Inferior parietal cortex (tissue), 1 donor: ENCODE results near the gene PPIG.
"Not testable (repeated sequence)": the region's sequence is repeated elsewhere in the genome, so short reads cannot be mapped to it uniquely, and the experiment has no call there.

Experiments used
- DNase-seq: peaks from one replicate; pipeline ENCODE4 v3.0.0-alpha.2; 2016; ENCODE audit errors: extremely low spot score

The PPIG gene

GRCh38 chr2:169663247-169663646, 79.1 kb downstream of the PPIG start:
- no peak for DNase-seq

- DNase-seq: no peak
These were observed 80.4 kb downstream of the PPIG start for GRCh38 chr2:169664600-169664977.

- DNase-seq: peak; percentile 13
These were observed 81.1 kb downstream of the PPIG start for GRCh38 chr2:169664978-169665930.

- no peak for DNase-seq
These were observed 83.4 kb downstream of the PPIG start for GRCh38 chr2:169667583-169667982.

- DNase-seq: no peak
These were observed 86.1 kb downstream of the PPIG start for GRCh38 chr2:169670215-169670651.

GRCh38 chr2:169670937-169671336, 86.8 kb downstream of the PPIG start:
- no peak for DNase-seq

GRCh38 chr2:169672406-169672805, 88.3 kb downstream of the PPIG start:
- no peak for DNase-seq

GRCh38 chr2:169673106-169673505, 89.0 kb downstream of the PPIG start:
- no peak for DNase-seq

- DNase-seq: no peak
These were observed 89.8 kb downstream of the PPIG start for GRCh38 chr2:169673921-169674320.

- no peak for DNase-seq
These were observed 92.2 kb downstream of the PPIG start for GRCh38 chr2:169676357-169676756.

- DNase-seq: no peak
These were observed 92.7 kb downstream of the PPIG start for GRCh38 chr2:169676850-169677249.

- no peak for DNase-seq
These were observed 98.9 kb downstream of the PPIG start for GRCh38 chr2:169683054-169683424.

- no peak for DNase-seq
These were observed 99.4 kb downstream of the PPIG start for GRCh38 chr2:169683425-169684134.

GRCh38 chr2:169684135-169684565, 100.0 kb downstream of the PPIG start:
- DNase-seq: no peak

- not testable (repeated sequence) for DNase-seq
These were observed 100.6 kb downstream of the PPIG start for GRCh38 chr2:169684712-169685111.

GRCh38 chr2:169686825-169687224, 102.7 kb downstream of the PPIG start:
- not testable (repeated sequence) for DNase-seq

- not testable (repeated sequence) for DNase-seq
These were observed 103.8 kb downstream of the PPIG start for GRCh38 chr2:169687943-169688342.

GRCh38 chr2:169690958-169691357, 106.8 kb downstream of the PPIG start:
- DNase-seq: no peak
